Breast epithelium (tissue), 4 donors: Measurements from ENCODE around the gene MTHFS. TPM values are rescaled to one million over a fixed set of nuclear protein-coding genes. Genes with fewer than 3 reads are reported as not detected.
A peak's percentile ranks its signal among the peaks of the same experiment; 100 is the strongest.

Experiments used
- DNase-seq, 2 donors: peaks; one replicate each; pipeline ENCODE4 v3.0.0-alpha.2; 2019; ENCODE audit warnings: low spot score in 2 of 2
- H3K27ac ChIP-seq, 2 donors: fragments of 200-600 bp; sonication (generic) in 1 of 2; one replicate each; pipeline ENCODE4 v1.5.1; 2016 to 2019; ENCODE audit warnings: mild to moderate bottlenecking in 1 of 2
- H3K27me3 ChIP-seq, 2 donors: fragments of 200-600 bp; sonication (generic) in 1 of 2; one replicate each; pipeline versions ENCODE4 v1.5.1 to v1.6.0; 2017 to 2019; ENCODE audit warnings: control low read depth in 1 of 2, mild to moderate bottlenecking in 1 of 2
- H3K36me3 ChIP-seq: fragments of 200-600 bp; one replicate; pipeline ENCODE4 v1.5.1; 2019
- H3K4me1 ChIP-seq, 2 donors: fragments of 200-600 bp; sonication (generic); one replicate each; pipeline ENCODE4 v1.5.1; 2016 to 2019; ENCODE audit warnings: control low read depth in 1 of 2
- H3K4me3 ChIP-seq, 3 donors: fragments of 200-600 bp; sonication (generic); 1 replicate in 2 of 3; 2 replicates in 1 of 3; pipeline ENCODE4 v1.5.1; 2016 to 2019; ENCODE audit warnings: mild to moderate bottlenecking in 3 of 3, moderate library complexity in 2 of 3
- H3K9me3 ChIP-seq, 2 donors: fragments of 200-600 bp; sonication (generic) in 1 of 2; one replicate each; pipeline ENCODE4 v1.5.1; 2016 to 2019; ENCODE audit warnings: control low read depth in 1 of 2
- CTCF ChIP-seq, 3 donors: fragments of 450-650 bp; IDR thresholded peaks; one replicate each; pipeline ENCODE4 v1.5.1; 2016 to 2017; ENCODE audit warnings: antibody characterized with exemption in 3 of 3, mild to moderate bottlenecking in 3 of 3, moderate library complexity in 3 of 3
- POLR2A ChIP-seq: fragments of 450-650 bp; IDR thresholded peaks from one replicate; pipeline ENCODE4 v1.6.1; 2016; ENCODE audit warnings: antibody characterized with exemption, mild to moderate bottlenecking, moderate library complexity
- POLR2AphosphoS5 ChIP-seq, 3 donors: sonication (generic); formaldehyde crosslinking; IDR thresholded peaks; one replicate each; pipeline ENCODE4 v1.6.1; 2017; ENCODE audit warnings: antibody characterized with exemption in 3 of 3
- intact Hi-C: fragments of 100-400 bp; cut with DNase I; formaldehyde crosslinking; loops from one replicate; pipeline ENCODE4 v1.15.1; 2023; ENCODE audit warnings: low total_unique reads
- total RNA-seq, 3 donors: library from RNA; depleted of rRNA; stranded (reverse); fragments of >200 nt; gene quantifications; one replicate each; pipeline ENCODE4 v1.1.0, GENCODE V29; 2016

Gene MTHFS
- total RNA-seq, 3 donors from 2014 or later, result 19.0 to 51.5 (median 30.2) TPM

- DNase-seq, result no peak
- intact Hi-C loops, result no loop called here
Measured at GRCh38 chr15:79896131-79896633, 632 bp downstream of the MTHFS start.

DNA sequence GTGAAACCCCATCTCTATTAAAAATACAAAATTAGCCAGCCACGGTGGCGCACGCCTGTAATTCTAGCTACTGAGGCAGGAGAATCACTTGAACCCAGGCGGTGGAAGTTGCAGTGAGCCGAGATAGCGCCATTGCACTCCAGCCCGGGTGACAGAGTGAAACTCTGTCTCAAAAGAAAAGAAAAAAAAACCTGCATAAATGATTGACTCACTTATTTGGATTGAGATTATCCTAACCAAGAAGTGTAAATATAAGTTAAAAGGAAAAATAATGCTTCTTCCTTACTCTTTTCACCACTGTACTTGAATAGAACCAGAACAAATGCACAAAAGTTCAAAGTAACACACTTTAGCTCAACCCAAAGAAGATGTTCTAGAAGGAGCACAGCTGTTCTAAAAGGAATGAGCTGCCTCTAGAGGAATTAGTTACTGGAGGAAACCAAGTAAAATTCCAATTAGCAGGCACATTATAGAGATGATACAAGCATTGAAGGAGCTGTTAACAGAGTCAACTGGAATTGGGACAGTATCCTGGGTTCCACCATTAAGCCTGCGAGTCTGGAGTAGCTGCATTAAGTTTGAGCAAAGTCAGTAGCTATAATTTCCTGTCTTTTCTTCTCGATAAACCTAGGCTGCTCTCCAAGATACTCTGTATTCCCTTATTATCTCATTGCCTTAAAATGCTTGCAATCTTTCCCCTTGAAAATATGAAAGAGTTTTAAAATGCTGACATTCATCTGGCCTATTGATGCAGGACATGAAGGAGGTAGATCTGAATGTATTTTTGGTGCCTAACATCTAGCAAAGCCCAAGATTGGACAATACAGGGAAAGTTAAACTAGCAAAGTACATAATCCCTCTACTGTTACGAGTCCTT lies 9.5 kb downstream of the MTHFS start:
- intact Hi-C loops, result no loop called here
- DNase-seq, result no peak
- TF ChIP-seq POLR2A (no peak), POLR2AphosphoS5 (IDR thresholded peaks at IDR 0.05) (no peak), CTCF (IDR thresholded peaks at IDR 0.05) (no peak)
- Histone ChIP-seq H3K27me3 (no peaks in the 10 kb centered on the region), H3K9me3 (no peaks in the 10 kb centered on the region), H3K4me3 (no peak overlapping the region), H3K27ac (no peak overlapping the region), H3K4me1 (no peaks in the 10 kb centered on the region), H3K36me3 (no peaks in the 10 kb centered on the region)

More at GRCh38 chr15:79896131-79896633, 632 bp downstream of the MTHFS start:
- Histone ChIP-seq H3K27me3 (no peaks in the 10 kb centered on the region), H3K9me3 (no peaks in the 10 kb centered on the region), H3K36me3 (no peaks in the 10 kb centered on the region), H3K27ac (peak overlapping the region; percentile 98 to 99), H3K4me1 (no peaks in the 10 kb centered on the region), H3K4me3 (peak overlapping the region; percentile 54 to 88 (median 82))
- TF ChIP-seq POLR2A (no peak), CTCF (IDR thresholded peaks at IDR 0.05) (no peak), POLR2AphosphoS5 (IDR thresholded peaks at IDR 0.05) (no peak)

DNA sequence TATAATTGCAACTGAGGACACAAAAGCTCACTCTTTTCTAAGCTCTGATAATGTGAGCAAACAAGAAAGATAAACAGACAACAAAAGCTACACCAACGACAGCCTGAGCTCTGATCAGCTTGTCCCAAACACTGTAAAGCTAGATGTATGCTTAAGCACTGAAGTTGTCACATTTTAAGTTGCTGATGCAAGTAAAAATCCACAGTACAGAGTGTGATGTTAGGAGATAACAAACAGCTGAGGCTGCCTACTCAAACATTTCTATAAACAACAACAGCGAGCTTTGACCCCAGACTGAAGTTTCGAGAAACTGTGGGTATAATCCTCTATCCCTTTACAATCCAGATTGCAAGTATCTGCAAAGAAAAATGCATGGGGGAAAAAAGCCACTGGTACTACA lies 10.7 kb downstream of the MTHFS start:
- no peaks in the 10 kb centered on the region for H3K4me1 ChIP-seq
- intact Hi-C loops, result no loop called here
- peaks cover 8% of the 10 kb centered on the region for H3K36me3 ChIP-seq
- no peak overlapping the region for H3K27ac ChIP-seq
- H3K27me3 ChIP-seq, result no peaks in the 10 kb centered on the region
- no peaks in the 10 kb centered on the region for H3K9me3 ChIP-seq
- no peak for TF ChIP-seq CTCF (IDR thresholded peaks at IDR 0.05)
- TF ChIP-seq POLR2A, result no peak
- TF ChIP-seq POLR2AphosphoS5 (IDR thresholded peaks at IDR 0.05), result no peak
- no peak overlapping the region for H3K4me3 ChIP-seq
- DNase-seq, result no peak

DNA sequence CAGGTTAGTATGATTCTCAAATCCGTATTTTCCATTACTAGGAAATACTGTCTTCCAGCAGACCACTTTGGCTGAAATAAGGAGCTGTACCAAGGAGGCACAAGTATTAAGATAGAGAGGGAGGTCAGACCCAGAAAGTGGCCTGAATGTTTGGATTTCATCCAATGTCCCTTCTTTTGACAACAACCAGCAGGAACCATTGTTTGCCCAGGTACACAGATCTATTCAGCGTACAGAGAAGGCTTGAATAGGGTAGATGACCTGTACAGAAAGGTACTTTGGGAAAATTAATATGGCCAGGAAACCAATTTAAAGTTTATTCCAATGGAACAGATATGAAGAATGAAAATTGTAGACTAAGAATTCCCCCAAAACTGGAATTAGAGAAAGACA lies 12.6 kb downstream of the MTHFS start:
- DNase-seq, result no peak
- no peak overlapping the region for H3K27ac ChIP-seq
- H3K36me3 ChIP-seq, result peaks cover 8% of the 10 kb centered on the region
- H3K27me3 ChIP-seq, result no peaks in the 10 kb centered on the region
- TF ChIP-seq POLR2AphosphoS5 (IDR thresholded peaks at IDR 0.05) (no peak), POLR2A (no peak), CTCF (IDR thresholded peaks at IDR 0.05) (no peak)
- H3K4me3 ChIP-seq, result no peak overlapping the region
- intact Hi-C loops, result no loop called here
- no peaks in the 10 kb centered on the region for H3K4me1 ChIP-seq
- no peaks in the 10 kb centered on the region for H3K9me3 ChIP-seq

DNA sequence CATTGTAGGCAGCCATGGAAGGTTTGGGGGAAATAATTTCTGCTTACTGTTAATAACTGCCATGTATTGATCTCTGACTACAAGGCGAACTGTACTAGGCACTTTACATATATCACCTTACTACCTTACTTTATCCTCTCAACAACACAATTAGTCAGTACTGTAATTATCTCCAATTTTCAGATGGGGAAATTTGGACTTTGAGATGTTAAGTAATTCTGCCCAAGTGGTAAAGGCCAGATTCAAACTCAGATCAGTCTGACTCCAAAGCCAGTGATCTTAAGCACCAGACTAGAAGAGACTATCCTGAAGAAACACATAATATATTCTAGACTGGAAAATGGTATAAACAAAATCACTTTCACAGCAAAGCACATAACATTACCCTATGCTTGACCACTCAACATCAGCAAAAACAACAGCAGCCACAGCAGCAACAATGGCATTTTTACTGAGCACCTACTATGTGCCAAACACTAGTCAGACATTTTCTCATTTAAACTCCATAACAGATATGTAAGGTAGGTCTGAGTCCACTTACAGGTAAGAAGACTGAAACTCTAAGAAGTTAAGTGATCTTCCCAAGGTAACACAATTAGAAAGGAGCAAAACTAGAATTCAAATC lies 13.1 kb downstream of the MTHFS start:
- Histone ChIP-seq H3K9me3 (peaks cover 0 to 4% of the 10 kb centered on the region in 2 donors), H3K27ac (no peak overlapping the region), H3K4me3 (no peak overlapping the region), H3K4me1 (no peaks in the 10 kb centered on the region), H3K27me3 (no peaks in the 10 kb centered on the region), H3K36me3 (peaks cover 8% of the 10 kb centered on the region)
- intact Hi-C loops, result no loop called here
- TF ChIP-seq POLR2AphosphoS5 (IDR thresholded peaks at IDR 0.05), result no peak
- no peak for DNase-seq
